Activated CD8-positive, alpha-beta memory T cell treated with anti-CD3 and anti-CD28 coated beads for 24 hours (primary cell): ENCODE measurements around the gene KRTAP2-3.
"Not testable (repeated sequence)": the region's sequence is repeated elsewhere in the genome, so short reads cannot be mapped to it uniquely, and the experiment has no call there.

ENCODE experiments used
- DNase-seq: peaks from one replicate; pipeline ENCODE4 v3.0.0-alpha.2; 2020

Gene KRTAP2-3, protein sequence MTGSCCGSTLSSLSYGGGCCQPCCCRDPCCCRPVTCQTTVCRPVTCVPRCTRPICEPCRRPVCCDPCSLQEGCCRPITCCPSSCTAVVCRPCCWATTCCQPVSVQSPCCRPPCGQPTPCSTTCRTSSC

DNA sequence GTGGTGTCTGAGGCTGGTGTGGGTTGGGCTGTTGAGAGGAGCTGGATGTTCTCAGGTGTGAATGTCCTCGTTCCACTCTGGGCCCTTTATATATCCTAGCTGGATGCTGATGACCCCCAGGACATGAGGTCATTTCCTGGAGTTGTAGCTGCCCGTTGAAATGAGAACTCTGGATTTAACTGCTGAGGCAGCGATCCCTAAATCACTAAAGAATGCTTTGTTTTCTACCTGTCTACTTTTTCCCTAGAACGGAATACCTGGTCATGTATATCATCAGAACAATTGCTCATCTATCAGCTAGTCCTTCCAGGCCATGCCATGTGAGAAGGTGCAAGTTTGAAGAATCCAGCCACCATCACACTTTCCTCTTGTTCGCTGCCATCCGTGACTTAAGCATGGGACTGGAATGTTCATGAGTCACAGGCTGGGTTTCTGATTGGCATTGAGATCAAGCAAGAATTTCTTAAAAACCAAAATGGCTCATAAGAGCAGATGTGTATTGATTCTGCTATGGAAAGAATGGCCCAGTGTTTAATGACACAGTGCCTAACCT, at the start of gene KRTAP2-3:
KRTAP2-3 (minus strand) TSS at position 63 of the 553 bp plus-strand sequence. CDS start 64 bp downstream, outside the sequence.
- DNase-seq: no peak

DNA sequence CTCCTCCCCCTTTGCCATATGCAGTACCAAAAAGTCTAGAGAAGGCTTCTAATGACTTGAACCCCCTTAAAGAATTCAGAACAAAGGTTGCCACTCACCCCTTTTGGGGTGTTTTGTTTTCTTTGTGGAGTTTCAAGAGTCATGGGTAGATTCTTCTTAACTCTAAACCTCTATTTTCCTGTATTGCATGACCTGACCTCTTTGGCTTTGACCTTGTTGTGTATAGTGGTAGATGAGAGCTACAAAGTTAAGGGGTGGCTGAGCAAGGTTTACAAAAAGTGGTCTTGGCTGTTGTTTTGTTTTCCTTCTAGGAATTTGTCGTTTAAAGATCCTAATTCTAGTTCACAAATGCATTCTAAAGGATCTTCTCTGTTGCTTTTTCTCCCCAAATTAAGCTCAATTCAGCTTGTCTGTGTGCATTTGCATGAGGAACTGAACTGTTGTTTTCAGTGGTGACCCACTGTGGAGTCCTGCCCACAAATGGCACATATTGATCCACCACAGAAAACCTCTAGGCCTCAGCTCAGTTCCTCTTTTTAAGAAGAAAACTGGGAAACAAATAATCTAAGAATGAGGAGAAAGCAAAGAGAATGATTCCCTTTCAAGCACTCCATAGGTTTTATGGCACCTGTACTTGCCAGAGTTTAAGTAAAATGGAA, 48.9 kb upstream of the KRTAP2-3 start:
- not testable (repeated sequence) for DNase-seq

DNA sequence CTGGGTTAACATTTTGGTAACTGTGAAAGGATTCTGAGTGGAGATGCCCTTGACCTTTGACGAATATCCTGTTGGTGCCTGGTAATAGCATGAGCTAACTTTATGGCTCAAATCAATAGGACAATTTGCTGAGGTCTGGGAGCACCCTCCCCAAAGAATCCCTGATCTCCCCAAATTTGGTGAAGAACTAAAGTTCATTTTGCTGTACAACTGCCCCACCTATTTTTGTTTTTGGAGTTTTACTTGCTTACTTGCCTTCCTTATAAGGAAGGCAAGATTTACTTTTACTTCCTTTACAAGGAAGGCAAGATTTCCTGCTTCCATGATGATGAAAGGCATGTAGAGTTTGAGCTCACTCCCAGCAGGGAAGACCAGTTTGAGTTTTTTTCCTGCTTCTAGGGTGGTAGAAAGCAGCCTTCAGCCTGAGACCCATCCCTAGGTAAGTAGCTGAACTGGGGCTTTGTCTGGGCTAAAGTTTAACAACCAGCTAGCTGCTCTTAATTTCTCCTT, 48.1 kb upstream of the KRTAP2-3 start:
- DNase-seq: no peak

DNA sequence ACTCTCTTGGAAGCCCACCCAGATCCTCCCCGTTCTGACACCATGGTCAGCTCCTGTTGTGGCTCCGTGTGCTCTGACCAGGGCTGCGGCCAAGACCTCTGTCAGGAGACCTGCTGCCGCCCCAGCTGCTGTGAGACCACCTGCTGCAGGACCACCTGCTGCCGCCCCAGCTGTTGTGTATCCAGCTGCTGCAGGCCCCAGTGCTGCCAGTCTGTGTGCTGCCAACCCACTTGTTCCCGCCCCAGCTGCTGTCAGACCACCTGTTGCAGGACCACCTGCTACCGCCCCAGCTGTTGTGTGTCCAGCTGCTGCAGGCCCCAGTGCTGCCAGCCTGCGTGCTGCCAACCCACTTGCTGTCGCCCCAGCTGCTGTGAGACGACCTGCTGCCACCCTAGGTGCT, 45.4 kb upstream of the KRTAP2-3 start, which contains the start of gene KRTAP4-9:
KRTAP4-9 (plus strand) TSS at position 43 of the 400 bp plus-strand sequence; CDS start at position 43, 0 bp downstream.
- not testable (repeated sequence) for DNase-seq

GRCh38 chr17:41104386-41105038, 44.6 kb upstream of the KRTAP2-3 start:
- DNase-seq: not testable (repeated sequence)

- no peak for DNase-seq
These were observed 44.0 kb upstream of the KRTAP2-3 start for GRCh38 chr17:41103896-41104295.

- no peak for DNase-seq
These were observed 41.8 kb upstream of the KRTAP2-3 start, which contains the start of gene KRTAP4-16 for GRCh38 chr17:41101586-41102259. KRTAP4-16 (minus strand) TSS chr17:41102209; CDS start chr17:41102209, 0 bp downstream.

- DNase-seq: not testable (repeated sequence)
These were observed 40.0 kb upstream of the KRTAP2-3 start for GRCh38 chr17:41099682-41100480.

DNA sequence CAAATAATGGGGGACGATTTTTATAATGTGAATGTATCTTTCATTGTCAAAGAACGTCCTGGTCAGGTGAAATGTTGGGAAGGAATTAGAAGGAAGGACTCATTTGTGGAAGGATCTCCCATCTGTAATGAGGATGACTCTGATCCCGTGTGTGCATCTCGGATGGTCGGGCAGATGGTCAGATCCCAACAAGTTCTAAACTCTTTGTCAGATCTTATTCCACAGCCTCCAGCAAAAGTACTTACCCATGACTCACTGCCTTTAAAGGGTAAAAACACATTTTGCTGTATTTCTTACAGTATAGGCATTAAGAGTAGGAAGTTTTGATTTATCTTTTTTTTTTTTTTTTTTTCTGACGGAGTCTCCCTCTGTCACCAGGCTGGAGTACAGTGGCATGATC, 38.6 kb upstream of the KRTAP2-3 start:
- no peak for DNase-seq

GRCh38 chr17:41098042-41098441, 38.1 kb upstream of the KRTAP2-3 start, which contains the start of gene KRTAP4-8:
KRTAP4-8 (minus strand) TSS chr17:41098142; CDS start chr17:41098084, 58 bp downstream.
- no peak for DNase-seq

- DNase-seq: no peak
These were observed 36.1 kb upstream of the KRTAP2-3 start for GRCh38 chr17:41096055-41096454.

GRCh38 chr17:41088760-41089352, 28.9 kb upstream of the KRTAP2-3 start:
- DNase-seq: not testable (repeated sequence)

GRCh38 chr17:41084100-41084856, 24.4 kb upstream of the KRTAP2-3 start, which contains the start of gene KRTAP4-7:
KRTAP4-7 (plus strand) TSS chr17:41084150; CDS start chr17:41084207, 57 bp downstream.
- not testable (repeated sequence) for DNase-seq

DNA sequence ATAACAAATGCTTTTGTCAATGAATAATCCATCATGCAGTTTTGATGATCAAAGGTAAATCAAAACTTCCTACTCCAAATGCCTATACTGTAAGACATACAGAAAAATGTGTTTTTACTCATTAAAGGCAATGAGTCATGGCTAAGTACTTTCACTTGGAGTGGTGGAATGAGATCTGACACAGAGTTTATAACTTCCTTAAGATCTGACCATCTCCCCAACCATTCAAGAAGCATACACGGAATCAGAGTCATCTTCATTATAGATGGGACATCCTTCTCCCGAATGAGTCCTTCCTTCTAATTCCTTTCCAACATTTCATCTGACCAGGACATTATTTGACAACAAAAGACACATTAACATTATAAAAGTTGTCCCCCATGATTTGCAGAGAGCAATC, 23.5 kb upstream of the KRTAP2-3 start:
- DNase-seq: not testable (repeated sequence)

DNA sequence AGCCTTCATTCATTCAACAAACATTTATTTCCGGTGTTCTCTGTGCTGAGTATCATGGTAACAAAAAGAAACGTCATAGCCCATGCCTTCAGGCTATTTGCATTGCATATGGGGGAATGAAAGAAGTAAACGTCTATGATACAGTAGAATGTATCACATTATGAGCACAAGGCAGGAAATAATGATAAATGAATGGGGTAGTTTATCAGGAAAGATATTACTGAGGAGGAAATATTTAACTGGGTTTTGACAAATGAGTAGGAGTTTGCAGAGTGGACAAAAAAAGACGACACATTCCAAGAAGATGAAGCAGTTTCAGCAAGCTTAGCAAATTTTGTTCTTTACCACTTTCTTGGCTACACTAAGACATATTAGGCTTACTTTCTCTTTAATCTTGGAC, 22.7 kb upstream of the KRTAP2-3 start:
- no peak for DNase-seq

DNA sequence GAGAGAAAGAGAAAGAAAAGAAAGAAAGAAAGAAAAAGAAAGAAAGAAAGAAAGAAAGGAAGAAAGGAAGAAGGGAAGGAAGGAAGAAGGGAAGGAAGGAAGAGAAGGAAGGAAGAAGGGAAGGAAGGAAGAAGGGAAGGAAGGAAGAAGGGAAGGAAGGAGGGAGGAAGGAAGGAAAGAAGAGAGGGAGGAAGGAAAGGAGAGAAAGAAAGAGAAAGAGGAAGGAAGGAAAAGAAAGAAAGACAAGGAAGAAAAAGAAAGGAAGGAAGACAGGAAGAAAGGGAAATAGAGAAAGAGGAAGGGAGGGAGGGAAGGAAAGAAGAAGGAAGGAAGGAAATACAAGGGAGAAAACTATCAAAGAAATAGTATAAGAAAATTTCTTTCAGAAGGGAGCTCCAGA, 16.9 kb upstream of the KRTAP2-3 start:
- DNase-seq: no peak

GRCh38 chr17:41073676-41074075, 13.8 kb upstream of the KRTAP2-3 start:
- no peak for DNase-seq

GRCh38 chr17:41071606-41072360, 11.9 kb upstream of the KRTAP2-3 start:
- DNase-seq: no peak

- DNase-seq: no peak
These were observed 9.1 kb upstream of the KRTAP2-3 start for GRCh38 chr17:41069031-41069430.

- no peak for DNase-seq
These were observed 7.4 kb upstream of the KRTAP2-3 start for GRCh38 chr17:41067281-41067680.
